Karpas-422 (cell line): ENCODE data around the gene ANKS3. TPM values are rescaled to one million over a fixed set of nuclear protein-coding genes. Genes with fewer than 3 reads are reported as not detected.

ENCODE experiments used
- DNase-seq: peaks from one replicate; pipeline ENCODE4 v3.0.0-alpha.2; 2015
- H2AFZ ChIP-seq: fragments of 200-600 bp; sonication (generic); 2 replicates; pipeline ENCODE4 v1.6.1; 2014; ENCODE audit warnings: antibody characterized with exemption, low read length, mixed read lengths
- H3K27ac ChIP-seq: fragments of 200-600 bp; sonication (generic); 2 replicates; pipeline ENCODE4 v1.5.1; 2014; ENCODE audit warnings: mild to moderate bottlenecking, low read length, moderate library complexity
- H3K27me3 ChIP-seq: fragments of 200-600 bp; sonication (generic); 2 replicates; pipeline ENCODE4 v1.6.1; 2014; ENCODE audit warnings: low read length, mixed read lengths
- H3K36me3 ChIP-seq: fragments of 200-600 bp; sonication (generic); 2 replicates; pipeline ENCODE4 v1.6.1; 2014; ENCODE audit warnings: low read length, mixed read lengths; ENCODE audit not compliant: insufficient read depth
- H3K4me1 ChIP-seq: fragments of 200-600 bp; sonication (generic); 2 replicates; pipeline ENCODE4 v1.6.1; 2014; ENCODE audit warnings: mild to moderate bottlenecking, low read length, mixed read lengths
- H3K4me2 ChIP-seq: fragments of 200-600 bp; sonication (generic); 2 replicates; pipeline ENCODE4 v1.6.1; 2014; ENCODE audit warnings: low read length, low read depth, mild to moderate bottlenecking; ENCODE audit not compliant: poor library complexity, severe bottlenecking
- H3K4me3 ChIP-seq: fragments of 200-600 bp; sonication (generic); 2 replicates; pipeline ENCODE4 v1.5.1; 2014; ENCODE audit warnings: mild to moderate bottlenecking, antibody characterized with exemption, low read length, mixed read lengths
- H3K79me2 ChIP-seq: fragments of 200-600 bp; sonication (generic); 2 replicates; pipeline ENCODE4 v1.6.1; 2014; ENCODE audit warnings: mild to moderate bottlenecking, low read length, mixed read lengths
- H3K9ac ChIP-seq: fragments of 200-600 bp; sonication (generic); 2 replicates; pipeline ENCODE4 v1.6.0; 2014; ENCODE audit warnings: low read length
- H3K9me2 ChIP-seq: fragments of 200-600 bp; sonication (generic), shearing (Covaris generic); replicated peaks from 2 replicates; pipeline ENCODE4 v1.6.0; 2014; ENCODE audit warnings: mild to moderate bottlenecking, low read length, moderate library complexity; ENCODE audit not compliant: insufficient read depth
- H3K9me3 ChIP-seq: fragments of 300-700, 200-600 bp; sonication (generic); 2 replicates; pipeline ENCODE4 v1.6.1; 2014; ENCODE audit warnings: low read length, mixed read lengths
- H4K20me1 ChIP-seq: fragments of 200-600 bp; sonication (generic); 2 replicates; pipeline ENCODE4 v1.6.1; 2014; ENCODE audit warnings: mild to moderate bottlenecking, antibody characterized with exemption, low read length, low read depth; ENCODE audit not compliant: insufficient read depth
- total RNA-seq: library from RNA; depleted of rRNA; stranded (reverse); fragments of >200 nt; shearing (Covaris generic); gene quantifications from 2 replicates; pipeline ENCODE4 v1.2.3, GENCODE V29; 2014; ENCODE audit warnings: low replicate concordance

ANKS3 gene
- total RNA-seq, 1 experiment from 2014 or later = 6.4 TPM

GRCh38 chr16:4684058-4684715, 49.9 kb downstream of the ANKS3 start:
- H3K9me2 ChIP-seq = no peaks in the 10 kb centered on the region
- no peaks in the 10 kb centered on the region for H3K27me3 ChIP-seq
- H3K9me3 ChIP-seq = no peaks in the 10 kb centered on the region
- no peaks in the 10 kb centered on the region for H4K20me1 ChIP-seq
- no peak for DNase-seq
- H3K36me3 ChIP-seq = no peaks in the 10 kb centered on the region
- H3K4me1 ChIP-seq = no peaks in the 10 kb centered on the region
- no peak overlapping the region for H3K27ac ChIP-seq
- H3K79me2 ChIP-seq = no peaks in the 10 kb centered on the region
- H2AFZ ChIP-seq = no peak overlapping the region
- H3K9ac ChIP-seq = no peak overlapping the region
- no peak overlapping the region for H3K4me3 ChIP-seq
- H3K4me2 ChIP-seq = no peak overlapping the region

DNA sequence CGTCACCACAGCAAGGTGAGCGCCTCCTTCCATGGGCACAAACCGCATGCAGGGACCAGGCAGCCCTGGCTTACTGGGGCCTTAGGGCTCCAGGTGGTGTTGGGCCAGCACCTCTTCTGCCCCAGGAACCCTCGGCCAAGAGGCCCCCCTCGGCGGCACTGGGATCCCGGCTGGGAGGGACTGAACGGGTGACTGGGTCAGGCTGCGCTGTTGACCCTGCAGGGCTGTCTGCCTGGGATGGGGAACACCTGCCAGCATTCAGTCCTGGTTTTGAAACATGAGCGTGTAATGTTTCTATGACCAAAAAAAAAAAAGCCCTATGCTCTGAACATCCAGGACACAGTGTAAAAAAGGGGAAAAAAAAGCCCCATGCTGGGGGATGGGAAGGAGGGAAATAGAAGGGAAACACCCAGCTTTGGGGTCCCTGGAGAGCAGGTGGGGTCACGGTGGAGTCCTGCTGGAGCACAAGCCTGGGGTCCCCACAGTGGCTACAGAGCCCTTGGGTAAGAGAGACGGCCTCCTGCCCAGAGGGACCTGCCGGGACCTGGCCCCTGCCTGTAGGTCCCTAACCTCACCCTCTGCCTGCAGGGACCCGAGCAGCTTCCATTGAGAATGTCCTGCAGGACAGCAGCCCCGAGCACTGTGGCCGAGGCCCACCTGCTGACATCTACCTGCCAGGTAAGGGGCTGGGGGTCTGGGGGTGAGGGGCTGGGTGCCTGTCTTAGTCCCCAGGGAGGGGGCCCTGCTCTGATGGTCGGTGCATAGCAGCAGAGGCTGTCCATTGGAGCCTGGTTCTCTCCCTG, 50.6 kb downstream of the ANKS3 start:
- H3K9me2 ChIP-seq = no peaks in the 10 kb centered on the region
- no peaks in the 10 kb centered on the region for H3K36me3 ChIP-seq
- DNase-seq = no peak
- H3K27ac ChIP-seq = no peak overlapping the region
- no peaks in the 10 kb centered on the region for H3K79me2 ChIP-seq
- no peak overlapping the region for H2AFZ ChIP-seq
- no peaks in the 10 kb centered on the region for H4K20me1 ChIP-seq
- no peaks in the 10 kb centered on the region for H3K9me3 ChIP-seq
- H3K9ac ChIP-seq = no peak overlapping the region
- H3K4me3 ChIP-seq = no peak overlapping the region
- H3K4me2 ChIP-seq = no peak overlapping the region
- no peaks in the 10 kb centered on the region for H3K4me1 ChIP-seq
- no peaks in the 10 kb centered on the region for H3K27me3 ChIP-seq

DNA sequence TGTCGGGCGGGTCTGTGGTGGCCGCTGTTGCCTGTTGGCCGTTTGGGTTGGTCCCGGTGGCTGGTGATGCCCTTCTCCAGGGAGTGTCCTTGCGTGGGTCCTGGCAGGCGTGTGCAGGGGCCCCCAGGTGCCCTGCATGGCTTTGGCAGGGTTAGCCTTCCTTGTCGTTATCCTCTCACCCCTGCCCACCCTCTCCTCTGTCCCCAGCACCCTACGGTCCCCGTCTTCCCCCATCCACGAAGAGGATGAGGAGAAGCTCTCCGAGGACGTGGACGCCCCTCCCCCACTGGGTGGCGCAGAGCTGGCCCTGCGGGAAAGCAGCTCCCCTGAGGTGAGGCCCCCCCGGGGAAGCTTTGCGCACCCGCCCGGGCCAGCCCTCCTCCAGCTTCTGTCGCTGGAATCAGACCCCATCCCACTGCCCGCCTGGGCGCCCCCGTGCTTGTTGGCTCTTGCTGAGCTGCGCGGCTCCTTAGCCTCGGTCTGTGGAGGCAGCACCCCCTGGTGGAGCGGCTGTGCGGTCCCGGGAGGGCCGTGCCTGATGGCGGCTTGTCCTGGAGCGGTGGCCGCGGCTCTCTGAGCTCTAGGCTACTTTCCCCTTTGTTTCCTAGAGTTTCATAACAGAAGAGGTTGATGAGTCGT, 51.3 kb downstream of the ANKS3 start:
- Histone ChIP-seq H4K20me1 (no peaks in the 10 kb centered on the region), H3K4me2 (no peak overlapping the region), H3K9ac (no peak overlapping the region), H2AFZ (no peak overlapping the region), H3K27me3 (no peaks in the 10 kb centered on the region), H3K27ac (no peak overlapping the region), H3K9me3 (no peaks in the 10 kb centered on the region), H3K4me3 (no peak overlapping the region), H3K4me1 (no peaks in the 10 kb centered on the region), H3K79me2 (no peaks in the 10 kb centered on the region), H3K9me2 (no peaks in the 10 kb centered on the region), H3K36me3 (no peaks in the 10 kb centered on the region)
- DNase-seq = no peak

DNA sequence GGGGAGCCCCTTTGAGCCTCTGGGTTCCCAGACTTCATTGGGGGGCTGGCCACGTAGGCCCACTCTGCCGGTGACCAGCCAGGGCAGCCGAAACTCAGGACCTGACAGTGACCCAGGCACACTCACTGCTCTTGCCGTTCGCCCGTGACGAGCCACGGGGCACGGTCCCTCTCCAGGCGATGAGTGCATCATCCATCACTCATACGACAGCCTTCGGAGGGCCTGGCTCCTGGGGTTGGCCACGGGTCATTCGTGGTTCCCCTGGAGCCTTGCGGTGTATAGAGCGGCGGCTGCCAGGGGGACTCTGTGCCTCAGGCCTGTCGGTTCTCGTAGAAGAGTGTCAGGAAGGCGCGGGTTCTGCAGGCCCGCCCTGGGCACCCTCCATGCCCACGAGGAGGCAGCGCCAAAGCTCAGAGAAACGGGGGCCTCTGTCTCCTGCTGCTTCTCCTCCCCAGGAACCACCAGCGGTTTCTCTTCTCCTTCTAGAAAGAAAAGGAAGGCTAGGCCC, 51.9 kb downstream of the ANKS3 start:
- H3K9ac ChIP-seq = no peak overlapping the region
- no peak overlapping the region for H3K27ac ChIP-seq
- no peak overlapping the region for H2AFZ ChIP-seq
- H3K9me2 ChIP-seq = no peaks in the 10 kb centered on the region
- H3K79me2 ChIP-seq = no peaks in the 10 kb centered on the region
- H3K9me3 ChIP-seq = no peaks in the 10 kb centered on the region
- no peaks in the 10 kb centered on the region for H3K36me3 ChIP-seq
- no peak for DNase-seq
- no peaks in the 10 kb centered on the region for H4K20me1 ChIP-seq
- no peak overlapping the region for H3K4me2 ChIP-seq
- no peaks in the 10 kb centered on the region for H3K4me1 ChIP-seq
- no peak overlapping the region for H3K4me3 ChIP-seq
- H3K27me3 ChIP-seq = no peaks in the 10 kb centered on the region

GRCh38 chr16:4681471-4682083, 52.5 kb downstream of the ANKS3 start:
- H3K4me2 ChIP-seq = no peak overlapping the region
- no peak overlapping the region for H2AFZ ChIP-seq
- no peaks in the 10 kb centered on the region for H3K9me2 ChIP-seq
- DNase-seq = no peak
- H3K4me3 ChIP-seq = no peak overlapping the region
- H3K9me3 ChIP-seq = no peaks in the 10 kb centered on the region
- H3K36me3 ChIP-seq = no peaks in the 10 kb centered on the region
- no peak overlapping the region for H3K27ac ChIP-seq
- no peaks in the 10 kb centered on the region for H4K20me1 ChIP-seq
- H3K4me1 ChIP-seq = no peaks in the 10 kb centered on the region
- H3K79me2 ChIP-seq = no peaks in the 10 kb centered on the region
- H3K9ac ChIP-seq = no peak overlapping the region
- H3K27me3 ChIP-seq = no peaks in the 10 kb centered on the region

DNA sequence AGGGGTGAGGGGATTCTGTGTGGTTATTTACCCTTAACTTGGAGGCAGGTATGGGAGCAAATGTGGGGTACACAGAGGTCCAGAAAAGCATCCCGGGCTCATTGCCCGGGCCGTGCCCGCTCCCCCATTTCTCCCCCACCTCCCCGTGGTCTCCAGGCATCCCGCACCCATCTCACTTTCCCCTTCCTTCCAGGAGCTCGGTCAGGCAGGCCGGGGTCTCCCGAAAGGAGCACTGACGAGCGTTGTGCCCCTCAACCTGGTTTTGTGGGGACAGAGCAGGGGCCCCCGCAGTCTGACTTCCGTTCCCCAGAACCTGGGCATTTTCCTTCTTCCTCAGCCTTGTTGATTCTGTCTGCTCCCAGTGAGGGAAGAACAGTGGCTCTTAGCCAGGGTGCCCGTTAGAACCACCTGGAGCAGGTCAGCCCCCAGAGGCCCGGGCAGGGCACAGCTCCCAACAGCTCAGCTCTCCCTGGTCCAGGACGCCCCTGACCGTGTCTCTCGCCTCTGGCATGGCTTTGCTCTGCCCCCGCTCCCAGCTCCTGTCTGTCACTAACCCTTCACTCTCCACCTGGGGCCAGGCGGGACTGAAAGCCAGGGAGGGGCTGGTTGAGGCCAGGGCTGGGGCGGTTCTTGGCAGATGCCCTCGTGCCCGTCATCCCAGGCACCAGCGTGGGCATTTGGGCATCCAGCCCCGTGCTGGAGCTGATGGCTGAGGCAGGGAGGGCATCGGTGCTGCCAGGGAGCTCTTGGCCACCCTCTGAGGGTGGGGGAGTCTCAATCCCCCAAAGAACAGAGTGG, 53.2 kb downstream of the ANKS3 start:
- H3K36me3 ChIP-seq = no peaks in the 10 kb centered on the region
- H3K4me1 ChIP-seq = no peaks in the 10 kb centered on the region
- H3K27ac ChIP-seq = no peak overlapping the region
- H4K20me1 ChIP-seq = no peaks in the 10 kb centered on the region
- H3K9ac ChIP-seq = no peak overlapping the region
- no peak for DNase-seq
- no peak overlapping the region for H2AFZ ChIP-seq
- H3K4me3 ChIP-seq = no peak overlapping the region
- no peak overlapping the region for H3K4me2 ChIP-seq
- H3K9me3 ChIP-seq = no peaks in the 10 kb centered on the region
- no peaks in the 10 kb centered on the region for H3K79me2 ChIP-seq
- H3K9me2 ChIP-seq = no peaks in the 10 kb centered on the region
- H3K27me3 ChIP-seq = no peaks in the 10 kb centered on the region

DNA sequence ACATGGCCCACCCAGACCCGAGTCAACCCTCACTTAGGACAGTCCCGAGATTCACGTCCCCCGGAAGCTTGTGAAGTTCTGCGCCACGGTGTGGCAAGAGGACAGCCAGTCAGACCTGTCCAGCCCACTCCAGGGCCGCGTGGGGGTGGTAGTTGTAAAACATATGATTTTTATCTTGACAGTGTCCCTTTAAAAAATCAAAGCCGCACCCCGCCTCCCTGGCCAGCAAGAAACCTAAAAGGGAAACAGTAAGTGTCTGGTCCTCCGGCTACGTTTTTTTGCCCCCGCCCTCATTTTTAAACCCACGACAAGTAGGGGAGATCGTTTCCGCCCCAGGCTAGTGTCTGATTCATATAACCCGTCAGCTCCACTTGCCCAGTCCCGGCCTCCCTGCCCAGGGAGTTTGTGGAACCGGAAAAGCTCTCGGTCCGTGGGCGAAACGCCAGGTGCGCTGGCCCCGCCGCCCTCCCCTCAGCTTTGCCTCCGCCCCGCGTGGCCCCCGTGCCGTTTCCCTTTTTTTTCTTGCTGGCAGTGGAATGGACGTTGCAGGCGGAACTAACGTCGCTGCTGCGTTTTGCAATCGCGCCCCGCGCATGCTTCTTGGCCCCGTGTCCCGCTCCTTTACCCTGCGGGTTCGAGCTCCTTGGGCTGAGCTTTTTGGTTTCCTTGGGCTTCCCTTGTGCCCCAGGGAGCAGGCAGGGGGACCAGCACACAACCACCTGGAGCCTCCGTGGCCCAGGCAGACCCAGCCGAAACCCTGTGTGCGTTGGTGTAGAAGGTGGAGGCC, 54.0 kb downstream of the ANKS3 start:
- H3K4me3 ChIP-seq = no peak overlapping the region
- no peak overlapping the region for H3K9ac ChIP-seq
- no peaks in the 10 kb centered on the region for H3K4me1 ChIP-seq
- no peaks in the 10 kb centered on the region for H3K27me3 ChIP-seq
- no peaks in the 10 kb centered on the region for H3K36me3 ChIP-seq
- H3K9me2 ChIP-seq = no peaks in the 10 kb centered on the region
- no peak overlapping the region for H3K4me2 ChIP-seq
- H4K20me1 ChIP-seq = no peaks in the 10 kb centered on the region
- H3K27ac ChIP-seq = no peak overlapping the region
- DNase-seq = no peak
- no peaks in the 10 kb centered on the region for H3K79me2 ChIP-seq
- no peaks in the 10 kb centered on the region for H3K9me3 ChIP-seq
- H2AFZ ChIP-seq = no peak overlapping the region
